HepG2 (cell line): ENCODE measurements around the gene PRDM15. TPM values are rescaled to one million over a fixed set of nuclear protein-coding genes. Genes with fewer than 3 reads are reported as not detected.

ENCODE experiments used
- ATAC-seq: fragments of 200-7000 bp; cut with Tn5 transposase; 3 replicates; pipeline ENCODE4 v1.9.1; 2020; ENCODE audit warnings: mild to moderate bottlenecking, moderate library complexity
- BruUV-seq: library from RNA; stranded (reverse); fragments of 400-500 nt; replicated peaks from 2 replicates; lab custom pipeline; 2021; lab: Mats Ljungman, UMichigan
- CTCF ChIA-PET: fragments of 300-600 bp; formaldehyde crosslinking; extraction: SDS; loops from one replicate; lab custom pipeline; 2021; ENCODE audit warnings: low total read pairs, inconsistent platforms, low intra/inter-chr PET ratio; lab: Yijun Ruan, JAX
- POLR2A ChIA-PET: fragments of 350-600 bp; sonication (Branson Sonifier 250); formaldehyde crosslinking; loops from one replicate; lab custom pipeline; 2020; ENCODE audit warnings: antibody characterized with exemption, inconsistent platforms; lab: Yijun Ruan, JAX
- DNase-seq: peaks from one replicate; pipeline ENCODE4 v3.0.0-alpha.2; 2015; ENCODE audit warnings: low spot score
- FAIRE-seq: peaks from 3 replicates; lab custom pipeline; 2011; peaks lifted over from hg19 to GRCh38; lab: Jason Lieb, UNC
- H2AFZ ChIP-seq: one replicate; pipeline ENCODE4 v1.6.1; 2011; ENCODE audit warnings: low read length, inconsistent platforms
- H3K27ac ChIP-seq: fragments of 300-600 bp; 3 replicates; pipeline ENCODE4 v1.8.0; 2011; ENCODE audit warnings: mixed run types, mild to moderate bottlenecking, mixed read lengths, low read length, inconsistent platforms; ENCODE audit not compliant: insufficient read depth; ENCODE audit errors: extremely low read length
- H3K27me3 ChIP-seq, 2 experiments: fragments of 200-600 bp in 1 of 2; 2 replicates in 1 of 2; 3 replicates in 1 of 2; pipeline versions ENCODE4 v1.6.0 to v1.8.0; 2011; ENCODE audit warnings: low read length in 2 of 2, mild to moderate bottlenecking in 2 of 2, moderate library complexity in 2 of 2, inconsistent platforms in 1 of 2; ENCODE audit not compliant: insufficient read depth in 2 of 2, control insufficient read depth in 1 of 2
- H3K36me3 ChIP-seq, 2 experiments: fragments of 200-600 bp in 1 of 2; replicated peaks in 1 of 2; 2 replicates in 1 of 2; 3 replicates in 1 of 2; pipeline versions ENCODE4 v1.5.1 to v1.8.0; 2011; ENCODE audit warnings: low read length in 2 of 2, inconsistent platforms in 1 of 2; ENCODE audit not compliant: insufficient read depth in 2 of 2, control insufficient read depth in 1 of 2
- H3K4me1 ChIP-seq: 2 replicates; pipeline ENCODE4 v1.5.1; 2012; ENCODE audit warnings: low read length, inconsistent platforms; ENCODE audit not compliant: insufficient read depth
- H3K4me2 ChIP-seq: 2 replicates; pipeline ENCODE4 v1.6.0; 2011; ENCODE audit warnings: low read depth, low read length, inconsistent platforms
- H3K4me3 ChIP-seq, 3 experiments: fragments of 200-600 bp in 1 of 3; sonication (generic), shearing (Covaris generic) in 1 of 3; replicated peaks in 1 of 3; 2 replicates each; pipeline ENCODE4 v1.5.1; 2011 to 2016; ENCODE audit warnings: low read length in 3 of 3, inconsistent platforms in 2 of 3, low read depth in 2 of 3, mild to moderate bottlenecking in 2 of 3, control low read depth in 1 of 3, mixed read lengths in 1 of 3; ENCODE audit not compliant: insufficient read depth in 1 of 3
- H3K79me2 ChIP-seq: one replicate; pipeline ENCODE4 v1.6.1; 2011; ENCODE audit warnings: low read length, inconsistent platforms; ENCODE audit not compliant: insufficient read depth
- H3K9ac ChIP-seq: 2 replicates; pipeline ENCODE4 v1.6.0; 2011; ENCODE audit warnings: mild to moderate bottlenecking, low read depth, low read length, inconsistent platforms; ENCODE audit not compliant: insufficient read depth
- H3K9me3 ChIP-seq: 2 replicates; pipeline ENCODE4 v1.5.1; 2012; ENCODE audit warnings: mild to moderate bottlenecking, low read length
- H4K20me1 ChIP-seq: 2 replicates; pipeline ENCODE4 v1.6.0; 2011; ENCODE audit warnings: inconsistent platforms, mild to moderate bottlenecking, low read length, moderate library complexity; ENCODE audit not compliant: insufficient read depth
- ADNP ChIP-seq: sonication (generic); formaldehyde crosslinking; IDR thresholded peaks from 2 replicates; pipeline ENCODE4 v1.4.0; 2020; ENCODE audit warnings: missing genetic modification reagents
- ARID2 ChIP-seq: sonication (generic); formaldehyde crosslinking; IDR thresholded peaks from 2 replicates; pipeline ENCODE4 v1.8.1; 2022; ENCODE audit warnings: mild to moderate bottlenecking, missing genetic modification reagents, borderline replicate concordance
- GATAD2A ChIP-seq: IDR thresholded peaks from 2 replicates; pipeline ENCODE4 v1.6.1; 2016
- HNRNPL ChIP-seq: fragments of 200-400 bp; formaldehyde crosslinking; IDR thresholded peaks from 2 replicates; pipeline ENCODE4 v1.6.1; 2017; ENCODE audit warnings: mild to moderate bottlenecking, low read depth, low read length
- IRF9 ChIP-seq: sonication (generic); formaldehyde crosslinking; IDR thresholded peaks from 2 replicates; pipeline ENCODE4 v1.8.0; 2022; ENCODE audit warnings: missing genetic modification reagents, mild to moderate bottlenecking, borderline replicate concordance
- KDM5B ChIP-seq: sonication (generic); formaldehyde crosslinking; IDR thresholded peaks from 2 replicates; pipeline ENCODE4 v1.4.0; 2020; ENCODE audit warnings: missing genetic modification reagents, mild to moderate bottlenecking, borderline replicate concordance
- POLR2AphosphoS5 ChIP-seq: IDR thresholded peaks from 2 replicates; pipeline ENCODE4 v1.6.1; 2012; ENCODE audit warnings: low read depth, low read length
- SIX1 ChIP-seq: sonication (generic); formaldehyde crosslinking; IDR thresholded peaks from 2 replicates; pipeline ENCODE4 v1.4.0; 2020; ENCODE audit warnings: missing genetic modification reagents, borderline replicate concordance
- TOPORS ChIP-seq: sonication (generic); formaldehyde crosslinking; IDR thresholded peaks from 2 replicates; pipeline ENCODE4 v1.8.0; 2023; ENCODE audit warnings: mild to moderate bottlenecking, missing genetic modification reagents
- ZNF138 ChIP-seq: sonication (generic); formaldehyde crosslinking; IDR thresholded peaks from 2 replicates; pipeline ENCODE4 v1.5.0; 2020; ENCODE audit warnings: mild to moderate bottlenecking, low read depth, missing genetic modification reagents
- ZNF331 ChIP-seq: sonication (generic); formaldehyde crosslinking; IDR thresholded peaks from 2 replicates; pipeline ENCODE4 v1.4.0; 2020; ENCODE audit warnings: missing genetic modification reagents
- ZNF367 ChIP-seq: sonication (generic); formaldehyde crosslinking; IDR thresholded peaks from 2 replicates; pipeline ENCODE4 v1.4.0; 2020; ENCODE audit warnings: missing genetic modification reagents, borderline replicate concordance
- ZNF564 ChIP-seq: sonication (generic); formaldehyde crosslinking; IDR thresholded peaks from 2 replicates; pipeline ENCODE4 v1.8.1; 2023; ENCODE audit warnings: mild to moderate bottlenecking, missing genetic modification reagents
- ZNF777 ChIP-seq: sonication (generic); formaldehyde crosslinking; IDR thresholded peaks from 2 replicates; pipeline ENCODE4 v1.4.0; 2020; ENCODE audit warnings: missing genetic modification reagents
- ZNF883 ChIP-seq: sonication (generic); formaldehyde crosslinking; IDR thresholded peaks from 2 replicates; pipeline ENCODE4 v1.5.1; 2020; ENCODE audit warnings: mild to moderate bottlenecking, missing genetic modification reagents; ENCODE audit errors: not compliant biosample characterization
- ZXDC ChIP-seq: sonication (generic); formaldehyde crosslinking; IDR thresholded peaks from 2 replicates; pipeline ENCODE4 v1.5.0; 2020; ENCODE audit warnings: mild to moderate bottlenecking, missing genetic modification reagents
- WGBS: methylation state at CpG from one replicate; pipeline ENCODE4 v1.1.6; 2017; ENCODE audit warnings: low lambda C conversion rate; 5-methylcytosine and 5-hydroxymethylcytosine counted together
- in situ Hi-C: cut with HindIII; loops from 2 replicates; pipeline ENCODE4 v1.10.0; 2017; ENCODE audit warnings: low pct_unique_long_range_greater_than_20kb; ENCODE audit not compliant: extremely low pct_ligation_motif_present
- intact Hi-C: fragments of 100-400 bp; cut with micrococcal nuclease; formaldehyde crosslinking; loops from one replicate; pipeline ENCODE4 v1.10.0; 2022; ENCODE audit not compliant: unreplicated experiment
- polyA plus RNA-seq, 8 experiments: library from polyadenylated mRNA; depleted of rRNA in 3 of 8; stranded (reverse) in 7 of 8; unstranded in 1 of 8; fragments of >200 nt; fragmentation: Illumina TruSeq in 4 of 8; extraction: Trizol in 4 of 8; gene quantifications; 2 replicates each; pipeline versions ENCODE4 v1.2.1 to v1.2.3, GENCODE V29; 2011 to 2016; ENCODE audit warnings: low read depth in 4 of 8, missing spikeins in 1 of 8, mixed read lengths in 1 of 8; ENCODE audit not compliant: insufficient read depth in 1 of 8
- total RNA-seq, 5 experiments: library from RNA; depleted of rRNA; stranded (reverse); fragments of >200 nt; fragmentation: Illumina TruSeq; extraction: Trizol; gene quantifications; 2 replicates each; pipeline ENCODE4 v1.2.3, GENCODE V29; 2016; ENCODE audit warnings: low read depth in 1 of 5

Gene PRDM15
- total and polyA plus RNA-seq, 2 of the 13 experiments (the other 11 are each of a cell fraction or from before 2014, with no cell fraction given), result 4.0 to 6.9 TPM

- Histone ChIP-seq H3K4me1 (no peaks in the 10 kb centered on the region), H3K79me2 (no peaks in the 10 kb centered on the region), H3K9me3 (no peaks in the 10 kb centered on the region), H3K9ac (no peak overlapping the region), H4K20me1 (no peaks in the 10 kb centered on the region), H2AFZ (no peak overlapping the region), H3K27me3 (no peaks in the 10 kb centered on the region), H3K27ac (no peak overlapping the region), H3K4me3 (no peak overlapping the region), H3K4me2 (no peak overlapping the region), H3K36me3 (peaks cover 4 to 37% of the 10 kb centered on the region in 2 experiments; a peak in 4 of 5 replicates)
- BruUV-seq, result no TSS peak
- POLR2A ChIA-PET, result no interaction called here
- intact Hi-C loops, result no loop called here
- no peak for TF ChIP-seq ZNF777 (CRISPR knock-in tag)
- no peak for TF ChIP-seq ZNF883 (CRISPR knock-in tag)
- TF ChIP-seq IRF9 (CRISPR knock-in tag), result no peak
- no peak for TF ChIP-seq ZXDC (CRISPR knock-in tag)
- TF ChIP-seq SIX1, result no peak
- no peak for TF ChIP-seq TOPORS
- no peak for TF ChIP-seq ZNF564 (CRISPR knock-in tag)
- TF ChIP-seq ARID2 (CRISPR knock-in tag), result no peak
- TF ChIP-seq ZNF367 (CRISPR knock-in tag), result no peak
- TF ChIP-seq HNRNPL, result no peak
- TF ChIP-seq POLR2AphosphoS5, result no peak
- no peak for TF ChIP-seq ZNF138
- TF ChIP-seq ZNF331 (CRISPR knock-in tag), result no peak
- TF ChIP-seq GATAD2A (CRISPR knock-in tag), result no peak
- TF ChIP-seq KDM5B (CRISPR knock-in tag), result no peak
- TF ChIP-seq ADNP (CRISPR knock-in tag), result no peak
- no peak for DNase-seq
- 100% methylated on average over 7 of the region's 11 CpGs for WGBS
- CTCF ChIA-PET, result no interaction called here
- FAIRE-seq, result no peak
- no peak for ATAC-seq
- in situ Hi-C loops, result no loop called here
These were observed 65.9 kb downstream of the PRDM15 start for GRCh38 chr21:41813226-41813625.
